Activated T-cell treated with anti-CD3 and anti-CD28 coated beads, Interleukin-2, amount 50 U/mL, for 1 hour (primary cell): ENCODE measurements around the gene XPO1.
A peak's percentile ranks its signal among the peaks of the same experiment; 100 is the strongest.
"Not testable (repeated sequence)": the region's sequence is repeated elsewhere in the genome, so short reads cannot be mapped to it uniquely, and the experiment has no call there.

Source experiments
- DNase-seq: peaks from one replicate; pipeline ENCODE4 v3.0.0-alpha.2; 2020

Gene XPO1

GRCh38 chr2:61535449-61535848 is 2.7 kb downstream of the XPO1 start:
- no peak for DNase-seq

GRCh38 chr2:61534926-61535325 is 3.2 kb downstream of the XPO1 start:
- no peak for DNase-seq

GRCh38 chr2:61530749-61531148 is 7.4 kb downstream of the XPO1 start:
- DNase-seq: no peak

- no peak for DNase-seq
Observed at GRCh38 chr2:61529944-61530735, 8.0 kb downstream of the XPO1 start.

GRCh38 chr2:61520261-61520660 is 17.9 kb downstream of the XPO1 start:
- DNase-seq: no peak

- DNase-seq: no peak
Observed at GRCh38 chr2:61512768-61513398, 25.3 kb downstream of the XPO1 start.

- DNase-seq: no peak
Observed at GRCh38 chr2:61510674-61511671, 27.2 kb downstream of the XPO1 start.

GRCh38 chr2:61504949-61505348 is 33.2 kb downstream of the XPO1 start:
- no peak for DNase-seq

- no peak for DNase-seq
Observed at GRCh38 chr2:61499060-61499459, 39.1 kb downstream of the XPO1 start.

- no peak for DNase-seq
Observed at GRCh38 chr2:61493523-61493942, 44.6 kb downstream of the XPO1 start.

- DNase-seq: no peak
Observed at GRCh38 chr2:61492476-61492875, 45.7 kb downstream of the XPO1 start.

- DNase-seq: no peak
Observed at GRCh38 chr2:61485281-61485680, 52.9 kb downstream of the XPO1 start.

GRCh38 chr2:61478086-61478485 is 60.1 kb downstream of the XPO1 start:
- DNase-seq: no peak

GRCh38 chr2:61476929-61477589 is 61.1 kb downstream of the XPO1 start:
- DNase-seq: not testable (repeated sequence)

GRCh38 chr2:61471905-61472805 is 66.0 kb downstream of the XPO1 start:
- no peak for DNase-seq

- peak; percentile 88 for DNase-seq
Observed at GRCh38 chr2:61470965-61471904, 66.9 kb downstream of the XPO1 start, which contains the start of gene USP34. Gene USP34, minus strand, starts transcription at chr2:61471087. Its CDS starts 395 bp downstream, at chr2:61470692.

- DNase-seq: peak; percentile 81
Observed at GRCh38 chr2:61470122-61470951, 67.8 kb downstream of the XPO1 start.

GRCh38 chr2:61469424-61470121 is 68.6 kb downstream of the XPO1 start:
- no peak for DNase-seq

- DNase-seq: not testable (repeated sequence)
Observed at GRCh38 chr2:61468231-61468630, 69.9 kb downstream of the XPO1 start.
